Large intestine (tissue), 3 donors: ENCODE results near the gene NLRP6. TPM values are rescaled to one million over a fixed set of nuclear protein-coding genes. Genes with fewer than 3 reads are reported as not detected.
A peak's percentile ranks its signal among the peaks of the same experiment; 100 is the strongest.
"Not testable (repeated sequence)": the region's sequence is repeated elsewhere in the genome, so short reads cannot be mapped to it uniquely, and the experiment has no call there.

ENCODE experiments used
- DNase-seq, 2 donors: peaks; one replicate each; pipeline versions ENCODE4 v3.0.0 to v3.0.0-alpha.2; 2013
- H3K27ac ChIP-seq: one replicate; pipeline ENCODE4 v1.5.1; 2013; ENCODE audit warnings: low read length
- H3K27me3 ChIP-seq: 2 replicates; pipeline ENCODE4 v1.6.1; 2013; ENCODE audit warnings: low read length; ENCODE audit not compliant: control insufficient read depth, insufficient read depth
- H3K36me3 ChIP-seq: 2 replicates; pipeline ENCODE4 v1.6.1; 2013; ENCODE audit warnings: low read length; ENCODE audit not compliant: control insufficient read depth, insufficient read depth
- H3K4me1 ChIP-seq: one replicate; pipeline ENCODE4 v1.6.1; 2013; ENCODE audit warnings: low read length; ENCODE audit not compliant: control insufficient read depth, insufficient read depth
- H3K4me3 ChIP-seq: one replicate; pipeline ENCODE4 v1.5.1; 2013; ENCODE audit warnings: low read length
- H3K9me3 ChIP-seq: one replicate; pipeline ENCODE4 v1.6.1; 2013; ENCODE audit warnings: mild to moderate bottlenecking, low read depth, low read length, moderate library complexity; ENCODE audit not compliant: control insufficient read depth
- WGBS: methylation state at CpG from one replicate; pipeline ENCODE4 v1.1.5; 2013; ENCODE audit warnings: low lambda C conversion rate; ENCODE audit not compliant: insufficient coverage; 5-methylcytosine and 5-hydroxymethylcytosine counted together
- polyA plus RNA-seq: library from polyadenylated mRNA; unstranded; fragments of 120-200 nt; gene quantifications from one replicate; pipeline ENCODE4 v1.2.1, GENCODE V29; 2013

The NLRP6 gene
- polyA plus RNA-seq, 1 donor: 37.4 TPM

GRCh38 chr11:282171-282570 lies 4.0 kb downstream of the NLRP6 start:
- no CpG with 5 or more reads among the region's 4 CpGs for WGBS
- H3K4me3 ChIP-seq: peak overlapping the region; percentile 61
- no peak for DNase-seq
- H3K4me1 ChIP-seq: peaks cover 24% of the 10 kb centered on the region
- H3K27ac ChIP-seq: peak overlapping the region; percentile 73
- peaks cover 44% of the 10 kb centered on the region for H3K27me3 ChIP-seq
- peaks cover 39% of the 10 kb centered on the region for H3K36me3 ChIP-seq
- peaks cover 8% of the 10 kb centered on the region for H3K9me3 ChIP-seq

- Histone ChIP-seq H3K4me1 (peaks cover 21% of the 10 kb centered on the region), H3K4me3 (peak overlapping the region; percentile 61), H3K27me3 (peaks cover 45% of the 10 kb centered on the region), H3K36me3 (peaks cover 39% of the 10 kb centered on the region), H3K27ac (peak overlapping the region; percentile 73), H3K9me3 (peaks cover 8% of the 10 kb centered on the region)
- peak in 1 of 2 donors; percentile 43 for DNase-seq
- WGBS: 10% methylated on average over 2 of the region's 13 CpGs
Observed at GRCh38 chr11:282630-283360, 4.6 kb downstream of the NLRP6 start.

GRCh38 chr11:283405-284104 lies 5.3 kb downstream of the NLRP6 start:
- DNase-seq: no peak
- H3K4me1 ChIP-seq: peaks cover 14% of the 10 kb centered on the region
- peaks cover 39% of the 10 kb centered on the region for H3K36me3 ChIP-seq
- H3K4me3 ChIP-seq: peak overlapping the region; percentile 61
- peak overlapping the region; percentile 4 for H3K27ac ChIP-seq
- no CpG with 5 or more reads among the region's 23 CpGs for WGBS
- peaks cover 43% of the 10 kb centered on the region for H3K27me3 ChIP-seq
- peaks cover 8% of the 10 kb centered on the region for H3K9me3 ChIP-seq

- no peak for DNase-seq
- peaks cover 14% of the 10 kb centered on the region for H3K4me1 ChIP-seq
- WGBS: no CpG with 5 or more reads among the region's 24 CpGs
- no peak overlapping the region for H3K4me3 ChIP-seq
- H3K36me3 ChIP-seq: peaks cover 39% of the 10 kb centered on the region
- peaks cover 38% of the 10 kb centered on the region for H3K27me3 ChIP-seq
- peaks cover 8% of the 10 kb centered on the region for H3K9me3 ChIP-seq
- H3K27ac ChIP-seq: no peak overlapping the region
Observed at GRCh38 chr11:284105-285020, 6.2 kb downstream of the NLRP6 start.

GRCh38 chr11:285021-285893 lies 7.0 kb downstream of the NLRP6 start:
- peaks cover 20% of the 10 kb centered on the region for H3K4me1 ChIP-seq
- no peak for DNase-seq
- H3K36me3 ChIP-seq: peaks cover 39% of the 10 kb centered on the region
- peak overlapping the region; percentile 22 for H3K27ac ChIP-seq
- no peak overlapping the region for H3K4me3 ChIP-seq
- peaks cover 8% of the 10 kb centered on the region for H3K9me3 ChIP-seq
- H3K27me3 ChIP-seq: peaks cover 30% of the 10 kb centered on the region
- WGBS: no CpG with 5 or more reads among the region's 29 CpGs

- Histone ChIP-seq H3K4me1 (peaks cover 26% of the 10 kb centered on the region), H3K27me3 (peaks cover 26% of the 10 kb centered on the region), H3K4me3 (no peak overlapping the region), H3K36me3 (peaks cover 40% of the 10 kb centered on the region), H3K9me3 (peaks cover 8% of the 10 kb centered on the region), H3K27ac (peak overlapping the region; percentile 22)
- WGBS: no CpG with 5 or more reads among the region's 8 CpGs
- no peak for DNase-seq
Observed at GRCh38 chr11:285894-286220, 7.7 kb downstream of the NLRP6 start.

- peak overlapping the region; percentile 85 for H3K27ac ChIP-seq
Observed at GRCh38 chr11:286977-287820, 9.0 kb downstream of the NLRP6 start.

GRCh38 chr11:287821-288477 lies 9.7 kb downstream of the NLRP6 start:
- Histone ChIP-seq H3K36me3 (peaks cover 38% of the 10 kb centered on the region), H3K4me1 (peaks cover 23% of the 10 kb centered on the region), H3K9me3 (peaks cover 5% of the 10 kb centered on the region), H3K27ac (peak overlapping the region; percentile 85), H3K27me3 (peaks cover 6% of the 10 kb centered on the region), H3K4me3 (peak overlapping the region; percentile 57)
- peak in 1 of 2 donors; percentile 82 for DNase-seq
- WGBS: no CpG with 5 or more reads among the region's 41 CpGs

More at GRCh38 chr11:286977-287820, 9.0 kb downstream of the NLRP6 start:
- DNase-seq: peak in 1 of 2 donors; percentile 77
- H3K27me3 ChIP-seq: peaks cover 13% of the 10 kb centered on the region
- H3K36me3 ChIP-seq: peaks cover 36% of the 10 kb centered on the region
- WGBS: no CpG with 5 or more reads among the region's 27 CpGs
- H3K4me3 ChIP-seq: peak overlapping the region; percentile 57
- H3K9me3 ChIP-seq: not testable (repeated sequence)
- peaks cover 26% of the 10 kb centered on the region for H3K4me1 ChIP-seq
